Sigmoid colon (tissue), 4 donors: ENCODE measurements around the gene RYR3.

ENCODE experiments used
- CTCF ChIP-seq, 4 experiments: fragments of 450-650 bp in 3 of 4; fragments of 200-600 bp in 1 of 4; IDR thresholded peaks; one replicate each; pipeline ENCODE4 v1.5.1; 2016 to 2019; ENCODE audit warnings: antibody characterized with exemption in 4 of 4, mild to moderate bottlenecking in 3 of 4, moderate library complexity in 2 of 4
- POLR2A ChIP-seq, 2 donors: fragments of 450-650 bp; IDR thresholded peaks; one replicate each; pipeline ENCODE4 v1.6.1; 2016; ENCODE audit warnings: antibody characterized with exemption in 2 of 2, mild to moderate bottlenecking in 2 of 2, moderate library complexity in 2 of 2
- POLR2AphosphoS5 ChIP-seq, 4 donors: sonication (generic); formaldehyde crosslinking; IDR thresholded peaks; one replicate each; pipeline ENCODE4 v1.6.1; 2017; ENCODE audit warnings: antibody characterized with exemption in 4 of 4

GRCh38 chr15:33639456-33639855 is 328.7 kb downstream of the RYR3 start:
- TF ChIP-seq POLR2AphosphoS5 (IDR thresholded peaks at IDR 0.05) (no peak), POLR2A (IDR thresholded peaks at IDR 0.05) (no peak), CTCF (IDR thresholded peaks at IDR 0.05) (no peak)
